ENCODE measurements around the gene MPC2. TPM values are rescaled to one million over a fixed set of nuclear protein-coding genes. Genes with fewer than 3 reads are reported as not detected.

Gene MPC2
- polyA plus RNA-seq, 3 donors, result 14.2 to 70.3 (median 59.4) TPM

- no peak overlapping the region for H3K4me3 Mint-ChIP-seq
- H3K79me2 ChIP-seq (ENCODE audit: insufficient read depth, low read length), result peaks cover 78% of the 10 kb centered on the region
- no CpG with 5 or more reads among the region's 2 CpGs for WGBS (ENCODE audit: insufficient coverage)
- H4K20me1 ChIP-seq (ENCODE audit: insufficient read depth, low read length), result peaks cover 48% of the 10 kb centered on the region
- intact Hi-C loops (cut with micrococcal nuclease), result no loop called here
- H3K27me3 ChIP-seq (ENCODE audit: control insufficient read depth in 2 of 2, insufficient read depth in 2 of 2, low read length in 2 of 2), result no peaks in the 10 kb centered on the region
- H3K9me3 Mint-ChIP-seq, result peaks cover 0 to 10% (median 3%) of the 10 kb centered on the region in 7 donors
- peaks cover 11 to 19% of the 10 kb centered on the region in 2 donors for H3K36me3 Mint-ChIP-seq
- H3K4me1 Mint-ChIP-seq, result peaks cover 17% of the 10 kb centered on the region
- no peaks in the 10 kb centered on the region for H3K4me1 ChIP-seq (ENCODE audit: control insufficient read depth in 1 of 2, insufficient read depth in 2 of 2, low read length in 2 of 2)
- no peak overlapping the region for H3K4me2 ChIP-seq (replicated peaks; ENCODE audit: extremely low read depth, low read length, poor library complexity, severe bottlenecking)
- peaks cover 0 to 2% (median 0%) of the 10 kb centered on the region in 3 donors for H3K27me3 Mint-ChIP-seq (ENCODE audit: low read depth in 3 of 3)
- H3K27ac Mint-ChIP-seq, result no peak overlapping the region
- H2AFZ ChIP-seq (ENCODE audit: insufficient read depth, low read depth, low read length, poor library complexity, severe bottlenecking), result no peak overlapping the region
- no peak overlapping the region for H3K9ac ChIP-seq (ENCODE audit: insufficient read depth, low read length, poor library complexity, severe bottlenecking)
- no peak for DNase-seq
- no peak overlapping the region for H3K27ac ChIP-seq (ENCODE audit: low read depth in 1 of 2, low read length in 2 of 2)
- H3K9me3 ChIP-seq (replicated peaks in 1 of 2; ENCODE audit: control insufficient read depth in 1 of 2, insufficient read depth in 1 of 2, low read length in 2 of 2), result no peaks in the 10 kb centered on the region
- TF ChIP-seq, protein P1, sequence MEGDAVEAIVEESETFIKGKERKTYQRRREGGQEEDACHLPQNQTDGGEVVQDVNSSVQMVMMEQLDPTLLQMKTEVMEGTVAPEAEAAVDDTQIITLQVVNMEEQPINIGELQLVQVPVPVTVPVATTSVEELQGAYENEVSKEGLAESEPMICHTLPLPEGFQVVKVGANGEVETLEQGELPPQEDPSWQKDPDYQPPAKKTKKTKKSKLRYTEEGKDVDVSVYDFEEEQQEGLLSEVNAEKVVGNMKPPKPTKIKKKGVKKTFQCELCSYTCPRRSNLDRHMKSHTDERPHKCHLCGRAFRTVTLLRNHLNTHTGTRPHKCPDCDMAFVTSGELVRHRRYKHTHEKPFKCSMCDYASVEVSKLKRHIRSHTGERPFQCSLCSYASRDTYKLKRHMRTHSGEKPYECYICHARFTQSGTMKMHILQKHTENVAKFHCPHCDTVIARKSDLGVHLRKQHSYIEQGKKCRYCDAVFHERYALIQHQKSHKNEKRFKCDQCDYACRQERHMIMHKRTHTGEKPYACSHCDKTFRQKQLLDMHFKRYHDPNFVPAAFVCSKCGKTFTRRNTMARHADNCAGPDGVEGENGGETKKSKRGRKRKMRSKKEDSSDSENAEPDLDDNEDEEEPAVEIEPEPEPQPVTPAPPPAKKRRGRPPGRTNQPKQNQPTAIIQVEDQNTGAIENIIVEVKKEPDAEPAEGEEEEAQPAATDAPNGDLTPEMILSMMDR (IDR thresholded peaks at IDR 0.05), result no peak
- no peak overlapping the region for H3K4me3 ChIP-seq (replicated peaks in 1 of 3; ENCODE audit: low read depth in 2 of 3, low read length in 3 of 3)
- H3K36me3 ChIP-seq (replicated peaks in 1 of 2; ENCODE audit: control insufficient read depth in 1 of 2, insufficient read depth in 2 of 2, low read length in 2 of 2), result peaks cover 4 to 15% of the 10 kb centered on the region in 2 donors
These were observed 10.9 kb upstream of the MPC2 start for GRCh38 chr1:167947733-167948132.

DNA sequence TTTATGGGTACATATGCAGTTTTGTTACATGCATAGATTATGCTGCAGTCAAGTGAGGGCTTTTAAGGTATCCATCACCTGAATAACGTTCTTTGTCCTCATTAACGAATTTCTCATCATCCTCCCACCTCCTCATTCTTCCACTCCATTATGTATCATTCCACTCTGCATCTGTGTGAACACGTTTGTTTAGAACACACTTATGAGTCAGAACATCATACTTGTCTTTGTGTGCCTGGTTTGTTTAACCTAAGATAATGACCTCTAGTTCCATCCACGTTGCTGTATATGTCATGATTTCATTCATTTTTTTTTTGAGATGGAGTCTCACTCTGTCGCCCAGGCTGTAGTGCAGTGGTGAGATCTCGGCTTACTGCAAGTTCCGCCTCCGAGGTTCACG lies 6.7 kb upstream of the MPC2 start:
- DNase-seq, result no peak
- Histone ChIP-seq H3K4me1 (ENCODE audit: control insufficient read depth in 1 of 2, insufficient read depth in 2 of 2, low read length in 2 of 2) (peaks cover 0 to under 1% of the 10 kb centered on the region in 2 donors), H4K20me1 (ENCODE audit: insufficient read depth, low read length) (peaks cover 29% of the 10 kb centered on the region), H2AFZ (ENCODE audit: insufficient read depth, low read depth, low read length, poor library complexity, severe bottlenecking) (no peak overlapping the region), H3K27me3 (ENCODE audit: control insufficient read depth in 2 of 2, insufficient read depth in 2 of 2, low read length in 2 of 2) (no peaks in the 10 kb centered on the region), H3K9ac (ENCODE audit: insufficient read depth, low read length, poor library complexity, severe bottlenecking) (no peak overlapping the region), H3K36me3 (replicated peaks in 1 of 2; ENCODE audit: control insufficient read depth in 1 of 2, insufficient read depth in 2 of 2, low read length in 2 of 2) (no peaks in the 10 kb centered on the region), H3K27ac (ENCODE audit: low read depth in 1 of 2, low read length in 2 of 2) (no peak overlapping the region), H3K4me3 (replicated peaks in 1 of 3; ENCODE audit: low read depth in 2 of 3, low read length in 3 of 3) (no peak overlapping the region), H3K79me2 (ENCODE audit: insufficient read depth, low read length) (peaks cover 99% of the 10 kb centered on the region), H3K4me2 (replicated peaks; ENCODE audit: extremely low read depth, low read length, poor library complexity, severe bottlenecking) (no peak overlapping the region), H3K9me3 (replicated peaks in 1 of 2; ENCODE audit: control insufficient read depth in 1 of 2, insufficient read depth in 1 of 2, low read length in 2 of 2) (no peaks in the 10 kb centered on the region)
- TF ChIP-seq, protein P1 (IDR thresholded peaks at IDR 0.05), result no peak
- peak overlapping the region in 1 of 7 donors; percentile 49 for H3K27ac Mint-ChIP-seq
- H3K4me3 Mint-ChIP-seq, result no peak overlapping the region
- H3K36me3 Mint-ChIP-seq, result peaks cover 3 to 16% of the 10 kb centered on the region in 2 donors
- H3K4me1 Mint-ChIP-seq, result peaks cover 7% of the 10 kb centered on the region
- peaks cover 0 to 2% (median 0%) of the 10 kb centered on the region in 3 donors for H3K27me3 Mint-ChIP-seq (ENCODE audit: low read depth in 3 of 3)
- H3K9me3 Mint-ChIP-seq, result peaks cover 0 to 10% (median 3%) of the 10 kb centered on the region in 7 donors
- intact Hi-C loops (cut with micrococcal nuclease), result no loop called here
- WGBS (ENCODE audit: insufficient coverage), result 98% methylated on average over 7 of the region's 9 CpGs

Measured in CD14-positive monocyte (primary cell).